GM19397 (cell line): Measurements from ENCODE around the gene TEX48.

Source experiments
- ATAC-seq: cut with Tn5 transposase; IDR thresholded peaks from one replicate; pipeline ENCODE4 v1.9.1; 2021; ENCODE audit warnings: mild to moderate bottlenecking, moderate library complexity; ENCODE audit not compliant: unreplicated experiment

Gene TEX48

DNA sequence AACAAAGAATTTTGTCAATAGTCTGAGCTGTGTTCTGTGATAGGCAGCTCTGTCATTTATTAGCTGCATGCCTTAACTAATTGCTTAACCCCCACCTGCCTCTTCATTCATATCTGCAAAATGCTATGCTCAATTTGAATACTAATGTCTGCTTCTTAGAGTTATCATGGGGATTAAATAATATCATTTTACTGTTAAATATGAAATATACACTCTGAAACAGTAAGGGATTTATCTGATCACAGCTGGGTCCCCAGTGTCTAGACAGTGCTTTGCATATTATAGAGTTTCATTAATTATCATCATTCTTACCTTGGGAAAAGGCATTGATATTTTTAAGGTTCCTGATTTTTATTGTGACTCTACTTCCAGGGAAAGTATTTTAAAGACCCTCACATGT is 12.0 kb downstream of the TEX48 start:
- no peak for ATAC-seq

GRCh38 chr9:114668146-114668545 is 13.8 kb downstream of the TEX48 start:
- ATAC-seq = no peak

GRCh38 chr9:114666851-114667250 is 15.1 kb downstream of the TEX48 start:
- ATAC-seq = no peak

GRCh38 chr9:114666401-114666800 is 15.6 kb downstream of the TEX48 start:
- no peak for ATAC-seq

DNA sequence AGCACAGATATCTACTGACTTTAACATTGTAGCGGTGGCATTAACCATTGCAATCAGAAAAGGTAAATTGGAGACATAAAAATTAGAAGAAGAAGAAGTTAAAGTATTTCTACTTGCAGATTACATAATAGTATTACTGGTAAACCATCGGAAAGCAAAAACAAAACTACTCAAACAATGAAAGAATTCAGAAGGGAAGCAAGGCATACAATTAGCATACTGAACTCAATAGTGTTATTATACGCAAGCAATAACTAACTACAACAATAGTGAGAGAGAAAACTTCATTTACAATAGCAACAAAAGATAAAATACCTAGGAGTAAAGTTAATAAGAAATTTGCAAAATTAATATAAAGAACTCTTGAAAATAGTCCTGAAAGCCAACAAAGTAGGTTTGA is 17.8 kb downstream of the TEX48 start:
- no peak for ATAC-seq

- no peak for ATAC-seq
These were observed 19.7 kb downstream of the TEX48 start for GRCh38 chr9:114662081-114662989.

- no peak for ATAC-seq
These were observed 24.3 kb downstream of the TEX48 start, which contains the start of gene TEX53 for GRCh38 chr9:114657705-114658104. Gene TEX53 (minus strand): TSS chr9:114657805. CDS start chr9:114657774, 31 bp downstream.

GRCh38 chr9:114656301-114656700 is 25.7 kb downstream of the TEX48 start:
- no peak for ATAC-seq

GRCh38 chr9:114655689-114656088 is 26.3 kb downstream of the TEX48 start:
- no peak for ATAC-seq

DNA sequence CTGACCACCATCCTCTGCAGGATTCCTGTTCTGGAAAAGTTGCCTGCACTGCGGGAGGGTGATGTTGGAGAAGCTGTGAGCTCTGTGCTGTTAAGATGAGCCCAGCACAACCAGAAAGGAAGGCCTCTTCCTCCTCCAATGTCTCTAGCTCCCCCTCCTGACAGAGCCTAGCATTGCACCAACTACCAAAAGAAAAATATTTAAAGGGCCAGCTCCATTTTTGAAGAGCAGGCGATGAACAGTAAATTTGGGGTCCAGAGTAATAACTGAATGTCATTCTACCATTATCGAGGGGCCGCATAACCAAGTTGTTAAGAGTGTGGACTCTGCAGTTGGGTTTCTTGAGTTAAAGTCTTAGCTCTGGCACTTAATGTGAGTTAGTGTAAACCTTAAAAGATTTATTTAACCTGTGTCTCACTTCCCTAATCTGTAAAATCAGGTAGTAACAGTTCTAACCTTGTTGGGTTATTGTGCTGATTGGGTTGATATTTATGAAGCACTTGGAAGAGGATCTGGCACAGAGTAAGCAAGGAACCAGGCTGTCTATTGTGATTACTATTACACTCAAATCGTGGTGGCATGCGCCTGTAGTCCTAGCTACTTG is 28.3 kb downstream of the TEX48 start:
- ATAC-seq = no peak

DNA sequence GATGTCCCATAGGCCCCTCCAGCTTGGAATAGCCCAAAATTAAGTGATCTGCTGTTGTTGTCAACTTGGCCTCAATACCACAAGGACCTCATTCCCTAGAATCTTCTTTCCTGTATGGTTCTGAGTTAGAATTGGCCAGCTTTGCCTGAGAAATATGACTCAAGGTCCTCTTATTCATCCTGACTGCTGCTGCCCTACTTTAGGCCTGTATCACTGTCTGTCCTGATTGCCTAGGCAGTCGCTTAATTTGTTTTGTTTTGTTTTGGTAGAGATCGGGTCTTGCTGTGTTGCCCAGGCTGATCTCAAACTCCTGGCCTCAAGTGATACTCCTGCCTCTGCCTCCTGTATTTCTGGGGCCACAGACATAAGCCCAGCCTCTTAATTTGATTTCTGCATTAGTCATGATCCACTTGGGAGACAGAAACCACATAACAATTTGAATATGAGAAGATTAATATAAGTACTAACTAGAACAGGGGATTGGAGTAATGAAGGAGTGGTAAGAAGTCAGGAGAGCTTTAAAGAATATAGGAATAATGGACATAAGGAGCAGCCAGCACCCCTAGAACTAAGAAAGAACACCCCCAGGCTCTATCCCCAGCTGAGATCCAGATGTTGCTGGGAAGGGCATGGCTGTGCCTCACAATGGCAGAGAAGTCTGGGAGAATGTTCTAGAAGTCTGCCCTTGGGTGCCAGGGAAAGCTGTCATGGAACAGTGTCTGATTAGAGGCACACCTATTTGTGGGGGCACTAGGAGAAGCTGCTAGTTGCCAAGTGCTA is 29.0 kb downstream of the TEX48 start:
- no peak for ATAC-seq

GRCh38 chr9:114643896-114644295 is 38.1 kb downstream of the TEX48 start:
- ATAC-seq = no peak

GRCh38 chr9:114643001-114643400 is 39.0 kb downstream of the TEX48 start:
- ATAC-seq = no peak

DNA sequence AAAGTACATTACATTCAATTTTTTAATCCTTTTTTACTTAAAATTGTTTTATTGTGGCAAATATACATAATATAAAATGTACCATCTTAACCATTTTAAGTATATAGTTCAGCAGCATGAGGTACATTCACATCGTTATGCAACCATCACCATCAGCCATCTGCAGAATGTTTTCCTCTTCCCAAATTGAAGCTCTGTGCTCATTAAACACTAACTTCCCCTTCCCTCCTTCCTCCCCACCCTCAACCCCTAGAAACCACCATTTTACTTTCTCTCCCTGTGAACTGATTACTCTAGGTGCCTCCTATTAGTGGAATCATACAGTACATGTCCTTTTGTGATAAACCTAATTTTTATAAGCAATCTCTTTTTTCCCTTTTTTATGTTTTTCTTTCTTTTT is 40.0 kb downstream of the TEX48 start:
- ATAC-seq = no peak

DNA sequence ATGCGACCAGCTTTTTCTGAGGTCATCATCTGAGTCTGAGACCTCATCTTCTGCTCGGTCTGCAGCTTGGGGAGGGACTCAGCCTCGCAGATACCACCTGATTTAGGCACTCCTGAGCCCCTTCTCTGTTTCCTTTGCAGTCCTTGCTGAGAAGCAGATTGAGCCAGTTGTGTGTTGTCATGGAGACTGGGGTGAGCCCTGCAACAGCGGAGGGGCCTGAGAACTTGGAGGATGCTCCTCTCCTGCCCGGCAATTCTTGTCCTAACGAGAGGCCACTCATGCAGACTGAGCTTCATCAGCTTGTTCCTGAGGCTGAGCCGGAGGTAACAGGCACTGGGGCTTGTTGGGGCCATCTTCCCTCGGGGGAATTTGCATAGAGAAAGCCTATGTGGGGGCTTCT is 43.6 kb downstream of the TEX48 start:
- ATAC-seq = no peak

- no peak for ATAC-seq
These were observed 47.6 kb downstream of the TEX48 start for GRCh38 chr9:114634387-114634786.

DNA sequence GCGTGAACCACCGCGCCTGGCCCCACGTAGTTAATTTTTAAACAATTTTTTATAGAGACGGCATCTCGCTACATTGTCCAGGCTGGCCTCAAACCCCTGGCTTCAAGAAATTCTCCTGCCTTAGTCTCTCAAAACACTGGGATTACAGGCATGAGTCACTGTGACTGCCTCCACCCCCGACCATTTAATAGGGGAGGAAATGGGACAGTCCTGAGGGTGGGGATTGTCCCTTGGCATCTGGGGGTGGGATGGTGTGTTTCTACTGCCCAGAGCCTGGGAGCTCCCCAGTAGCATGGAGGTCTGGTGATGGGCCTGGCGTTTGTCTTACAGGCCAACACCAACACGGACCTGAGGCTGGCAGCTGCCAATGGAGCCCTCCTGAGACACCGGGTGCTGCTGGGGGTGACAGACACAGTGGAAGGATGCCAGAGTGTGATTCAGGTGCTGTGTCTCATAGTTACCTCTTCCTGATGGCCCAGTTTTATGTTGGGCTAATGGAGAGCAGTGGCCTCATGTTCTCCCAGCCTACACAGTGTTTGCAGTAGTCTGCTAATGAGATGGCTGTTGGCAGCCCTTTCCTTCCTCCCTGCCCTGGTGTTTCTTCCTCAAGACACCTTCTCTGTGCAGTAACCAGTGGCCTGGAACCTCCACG is 48.4 kb downstream of the TEX48 start:
- no peak for ATAC-seq

DNA sequence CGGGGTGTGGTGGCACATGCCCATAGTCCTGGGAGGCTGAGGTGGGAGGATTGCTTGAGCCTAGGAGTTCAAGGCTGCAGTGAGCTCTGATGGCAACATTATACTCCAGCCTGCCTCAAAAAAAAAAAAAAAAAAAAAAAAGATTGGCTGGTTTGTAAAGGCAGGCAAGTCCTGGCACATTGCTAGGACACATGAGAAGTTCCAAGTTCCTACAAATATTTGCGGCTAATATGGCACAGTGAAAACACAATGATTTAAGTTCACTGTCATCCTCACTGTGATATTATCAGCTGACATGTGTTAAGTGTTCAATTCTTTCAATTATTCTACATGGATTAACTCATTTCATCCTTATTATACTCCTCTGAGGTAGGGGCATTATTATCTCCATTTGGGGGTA is 50.8 kb downstream of the TEX48 start:
- no peak for ATAC-seq

GRCh38 chr9:114629563-114630090 is 52.4 kb downstream of the TEX48 start:
- ATAC-seq = no peak

DNA sequence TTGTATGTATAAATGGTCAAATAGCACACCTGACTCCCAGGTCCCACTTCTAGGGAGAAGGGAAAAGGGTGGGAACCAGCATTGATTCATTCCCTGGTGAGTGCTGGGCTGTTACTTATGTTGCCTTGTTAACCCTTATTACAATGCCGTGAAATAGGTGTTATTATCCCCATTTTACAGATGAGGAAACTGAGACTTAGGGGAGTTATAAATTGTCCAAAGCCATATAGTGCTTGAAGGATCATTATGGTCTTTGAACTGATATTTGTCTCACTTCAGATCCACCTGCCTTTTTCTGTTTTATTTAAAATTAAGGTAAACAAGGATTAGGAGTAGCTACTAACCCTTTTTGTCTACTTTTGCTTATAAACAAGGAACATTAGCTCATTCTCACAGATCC is 54.4 kb downstream of the TEX48 start:
- no peak for ATAC-seq
